Liver (tissue), 9 donors: ENCODE measurements around the gene PRKN. TPM values are rescaled to one million over a fixed set of nuclear protein-coding genes. Genes with fewer than 3 reads are reported as not detected.

Experiments
- DNase-seq: peaks from one replicate; pipeline ENCODE4 v3.0.0-alpha.2; 2017; ENCODE audit warnings: low spot score
- H3K27ac ChIP-seq, 2 donors: one replicate each; pipeline ENCODE4 v1.7.0; 2013; ENCODE audit warnings: inconsistent platforms in 2 of 2, low read length in 2 of 2, control low read depth in 1 of 2, low read depth in 1 of 2, mild to moderate bottlenecking in 1 of 2
- H3K27me3 ChIP-seq, 4 donors: one replicate each; pipeline versions ENCODE4 v1.6.1 to v1.7.0; 2013; ENCODE audit warnings: low read length in 3 of 4, inconsistent platforms in 1 of 4, mild to moderate bottlenecking in 1 of 4, moderate library complexity in 1 of 4; ENCODE audit not compliant: control insufficient read depth in 4 of 4, insufficient read depth in 4 of 4
- H3K36me3 ChIP-seq, 4 donors: one replicate each; pipeline versions ENCODE4 v1.6.1 to v1.7.0; 2013; ENCODE audit warnings: low read length in 3 of 4, mild to moderate bottlenecking in 3 of 4, low read depth in 1 of 4, moderate library complexity in 1 of 4; ENCODE audit not compliant: control insufficient read depth in 4 of 4, insufficient read depth in 3 of 4
- H3K4me1 ChIP-seq, 4 donors: one replicate each; pipeline versions ENCODE4 v1.6.1 to v1.7.0; 2013; ENCODE audit warnings: low read length in 3 of 4, mild to moderate bottlenecking in 3 of 4, moderate library complexity in 1 of 4; ENCODE audit not compliant: control insufficient read depth in 4 of 4, insufficient read depth in 4 of 4
- H3K4me3 ChIP-seq, 3 donors: one replicate each; pipeline versions ENCODE4 v1.6.1 to v1.7.0; 2013; ENCODE audit warnings: low read length in 3 of 3, control low read depth in 1 of 3, low read depth in 1 of 3, mild to moderate bottlenecking in 1 of 3
- H3K9ac ChIP-seq, 2 donors: one replicate each; pipeline ENCODE4 v1.7.0; 2013; ENCODE audit warnings: low read length in 2 of 2, mild to moderate bottlenecking in 2 of 2, moderate library complexity in 2 of 2, control low read depth in 1 of 2, low read depth in 1 of 2
- H3K9me3 ChIP-seq, 4 donors: one replicate each; pipeline versions ENCODE4 v1.6.1 to v1.7.0; 2013; ENCODE audit warnings: low read length in 3 of 4; ENCODE audit not compliant: control insufficient read depth in 4 of 4
- EGR1 ChIP-seq, 2 donors: IDR thresholded peaks; 2 replicates each; pipeline ENCODE4 v1.6.1; 2016 to 2018; ENCODE audit warnings: antibody characterized with exemption in 2 of 2, low read depth in 2 of 2
- FOXA1 ChIP-seq: IDR thresholded peaks from 2 replicates; pipeline ENCODE4 v1.6.1; 2016; ENCODE audit warnings: antibody characterized with exemption
- FOXA2 ChIP-seq: IDR thresholded peaks from 2 replicates; pipeline ENCODE4 v1.6.1; 2016; ENCODE audit warnings: antibody characterized with exemption
- GABPA ChIP-seq, 2 donors: IDR thresholded peaks in 1 of 2; conservative IDR thresholded peaks in 1 of 2; 2 replicates each; pipeline ENCODE4 v1.6.1; 2016; ENCODE audit warnings: antibody characterized with exemption in 2 of 2, mild to moderate bottlenecking in 1 of 2, moderate library complexity in 1 of 2
- HNF4A ChIP-seq, 2 donors: conservative IDR thresholded peaks; 2 replicates each; pipeline ENCODE4 v1.6.1; 2016; ENCODE audit warnings: antibody characterized with exemption in 2 of 2, mild to moderate bottlenecking in 2 of 2
- HNF4G ChIP-seq: IDR thresholded peaks from 2 replicates; pipeline ENCODE4 v1.6.1; 2016; ENCODE audit warnings: antibody characterized with exemption
- JUND ChIP-seq, 2 donors: IDR thresholded peaks; 2 replicates each; pipeline ENCODE4 v1.6.1; 2016; ENCODE audit warnings: antibody characterized with exemption in 2 of 2
- RAD21 ChIP-seq, 2 donors: IDR thresholded peaks; 2 replicates each; pipeline ENCODE4 v1.6.1; 2016; ENCODE audit warnings: antibody characterized with exemption in 2 of 2, mild to moderate bottlenecking in 2 of 2
- RXRA ChIP-seq, 2 donors: IDR thresholded peaks; 2 replicates each; pipeline ENCODE4 v1.6.1; 2017 to 2018; ENCODE audit warnings: antibody characterized with exemption in 2 of 2, mild to moderate bottlenecking in 1 of 2
- SP1 ChIP-seq: IDR thresholded peaks from 2 replicates; pipeline ENCODE4 v1.6.1; 2018; ENCODE audit warnings: antibody characterized with exemption, mild to moderate bottlenecking
- TAF1 ChIP-seq: conservative IDR thresholded peaks from 2 replicates; pipeline ENCODE4 v1.6.1; 2016; ENCODE audit warnings: antibody characterized with exemption, mild to moderate bottlenecking
- WGBS: extraction: QIAGEN DNeasy Blood & Tissue Kit; methylation state at CpG from one replicate; pipeline ENCODE4 v1.1.7; 2013; 5-methylcytosine and 5-hydroxymethylcytosine counted together
- polyA plus RNA-seq, 2 donors: library from polyadenylated mRNA; stranded (reverse) in 1 of 2; unstranded in 1 of 2; fragments of 200-250 nt in 1 of 2; fragments of >200 nt in 1 of 2; fragmentation: Nextera tagmentation in 1 of 2; extraction: Ambion mirVana in 1 of 2; gene quantifications; one replicate each; pipeline versions ENCODE4 v1.2.1 to v1.2.3, GENCODE V29; 2013 to 2015
- total RNA-seq, 2 donors: library from RNA; depleted of rRNA; stranded (reverse); fragments of >200 nt; gene quantifications; one replicate each; pipeline ENCODE4 v1.2.3, GENCODE V29; 2014
- TF ChIP-seq, protein P1 (sequence below): IDR thresholded peaks from 2 replicates; pipeline ENCODE4 v1.6.1; 2016; ENCODE audit warnings: antibody characterized with exemption, mild to moderate bottlenecking
- TF ChIP-seq, protein P2 (sequence below): IDR thresholded peaks from 2 replicates; pipeline ENCODE4 v1.6.1; 2016; ENCODE audit warnings: antibody characterized with exemption
- TF ChIP-seq, protein P3 (sequence below): fragments of 150-350 bp; IDR thresholded peaks from 2 replicates; pipeline ENCODE4 v1.5.1; 2017; ENCODE audit warnings: improper control_type of control experiment, low read depth, low read length; ENCODE audit not compliant: missing input control
- TF ChIP-seq, protein P4 (sequence below): IDR thresholded peaks from 2 replicates; pipeline ENCODE4 v1.6.1; 2016; ENCODE audit warnings: antibody characterized with exemption
- TF ChIP-seq, protein P5 (sequence below): IDR thresholded peaks from 2 replicates; pipeline ENCODE4 v1.6.1; 2016; ENCODE audit warnings: antibody characterized with exemption
- donor health status: healthy.
- donor health status: healthy.
- donor health status: healthy.
- donor health status: healthy.
- donor health status: healthy.

Gene PRKN
- total and polyA plus RNA-seq, 4 donors = 0.47 to 4.1 (median 3.2) TPM

DNA sequence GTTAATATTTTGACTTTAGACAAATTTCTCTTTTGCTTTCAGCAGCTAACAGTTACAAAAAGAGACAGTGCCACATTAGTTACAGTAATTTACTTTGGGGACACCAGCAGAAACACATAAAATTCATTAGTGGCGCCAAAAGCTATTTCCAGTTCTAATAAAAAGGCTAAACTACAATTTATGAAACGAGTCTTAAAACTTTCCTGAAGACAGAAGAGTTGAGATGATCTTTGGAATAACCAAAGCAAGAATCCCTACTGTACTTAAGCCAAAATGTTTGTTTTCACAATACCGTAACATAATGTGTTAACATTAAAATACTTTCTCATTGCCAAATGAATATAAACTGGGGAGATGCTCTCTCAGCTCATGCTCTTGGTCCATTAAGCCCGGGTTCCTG lies 1103.5 kb downstream of the PRKN start (continued):
- no peak for TF ChIP-seq RXRA (IDR thresholded peaks at IDR 0.05)
- TF ChIP-seq, protein P1, sequence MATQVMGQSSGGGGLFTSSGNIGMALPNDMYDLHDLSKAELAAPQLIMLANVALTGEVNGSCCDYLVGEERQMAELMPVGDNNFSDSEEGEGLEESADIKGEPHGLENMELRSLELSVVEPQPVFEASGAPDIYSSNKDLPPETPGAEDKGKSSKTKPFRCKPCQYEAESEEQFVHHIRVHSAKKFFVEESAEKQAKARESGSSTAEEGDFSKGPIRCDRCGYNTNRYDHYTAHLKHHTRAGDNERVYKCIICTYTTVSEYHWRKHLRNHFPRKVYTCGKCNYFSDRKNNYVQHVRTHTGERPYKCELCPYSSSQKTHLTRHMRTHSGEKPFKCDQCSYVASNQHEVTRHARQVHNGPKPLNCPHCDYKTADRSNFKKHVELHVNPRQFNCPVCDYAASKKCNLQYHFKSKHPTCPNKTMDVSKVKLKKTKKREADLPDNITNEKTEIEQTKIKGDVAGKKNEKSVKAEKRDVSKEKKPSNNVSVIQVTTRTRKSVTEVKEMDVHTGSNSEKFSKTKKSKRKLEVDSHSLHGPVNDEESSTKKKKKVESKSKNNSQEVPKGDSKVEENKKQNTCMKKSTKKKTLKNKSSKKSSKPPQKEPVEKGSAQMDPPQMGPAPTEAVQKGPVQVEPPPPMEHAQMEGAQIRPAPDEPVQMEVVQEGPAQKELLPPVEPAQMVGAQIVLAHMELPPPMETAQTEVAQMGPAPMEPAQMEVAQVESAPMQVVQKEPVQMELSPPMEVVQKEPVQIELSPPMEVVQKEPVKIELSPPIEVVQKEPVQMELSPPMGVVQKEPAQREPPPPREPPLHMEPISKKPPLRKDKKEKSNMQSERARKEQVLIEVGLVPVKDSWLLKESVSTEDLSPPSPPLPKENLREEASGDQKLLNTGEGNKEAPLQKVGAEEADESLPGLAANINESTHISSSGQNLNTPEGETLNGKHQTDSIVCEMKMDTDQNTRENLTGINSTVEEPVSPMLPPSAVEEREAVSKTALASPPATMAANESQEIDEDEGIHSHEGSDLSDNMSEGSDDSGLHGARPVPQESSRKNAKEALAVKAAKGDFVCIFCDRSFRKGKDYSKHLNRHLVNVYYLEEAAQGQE = no peak
- no peak for TF ChIP-seq GABPA (IDR thresholded peaks at IDR 0.05 in 1 of 2, conservative IDR thresholded peaks at IDR 0.05 in 1 of 2)
- no peak for TF ChIP-seq EGR1 (IDR thresholded peaks at IDR 0.05; ENCODE audit: low read depth in 2 of 2)

DNA sequence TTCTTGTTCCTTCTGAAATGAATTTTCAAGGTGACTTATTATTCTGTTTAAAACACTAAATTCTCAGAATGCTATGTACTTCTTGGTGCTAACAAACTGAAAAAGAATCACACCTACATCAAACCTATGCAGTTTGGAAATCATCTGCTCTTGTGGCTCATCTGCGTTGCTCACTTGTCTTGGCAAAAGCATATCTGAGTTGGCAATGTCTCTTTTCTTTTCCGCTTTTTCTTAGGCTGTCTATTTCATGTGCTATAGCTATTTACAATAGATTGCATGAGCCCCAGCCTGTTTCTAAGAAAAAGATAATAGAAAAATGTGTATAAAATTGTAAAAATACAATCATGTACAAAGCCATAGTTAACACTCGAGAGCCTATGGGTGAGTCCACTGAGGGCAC lies 1104.8 kb downstream of the PRKN start:
- H3K36me3 ChIP-seq = no peaks in the 10 kb centered on the region
- no peak for DNase-seq
- no peak overlapping the region for H3K4me3 ChIP-seq
- H3K4me1 ChIP-seq = no peaks in the 10 kb centered on the region
- WGBS = 82% methylated on average over 3 of the region's 3 CpGs
- H3K9me3 ChIP-seq = no peaks in the 10 kb centered on the region
- TF ChIP-seq, protein P2, sequence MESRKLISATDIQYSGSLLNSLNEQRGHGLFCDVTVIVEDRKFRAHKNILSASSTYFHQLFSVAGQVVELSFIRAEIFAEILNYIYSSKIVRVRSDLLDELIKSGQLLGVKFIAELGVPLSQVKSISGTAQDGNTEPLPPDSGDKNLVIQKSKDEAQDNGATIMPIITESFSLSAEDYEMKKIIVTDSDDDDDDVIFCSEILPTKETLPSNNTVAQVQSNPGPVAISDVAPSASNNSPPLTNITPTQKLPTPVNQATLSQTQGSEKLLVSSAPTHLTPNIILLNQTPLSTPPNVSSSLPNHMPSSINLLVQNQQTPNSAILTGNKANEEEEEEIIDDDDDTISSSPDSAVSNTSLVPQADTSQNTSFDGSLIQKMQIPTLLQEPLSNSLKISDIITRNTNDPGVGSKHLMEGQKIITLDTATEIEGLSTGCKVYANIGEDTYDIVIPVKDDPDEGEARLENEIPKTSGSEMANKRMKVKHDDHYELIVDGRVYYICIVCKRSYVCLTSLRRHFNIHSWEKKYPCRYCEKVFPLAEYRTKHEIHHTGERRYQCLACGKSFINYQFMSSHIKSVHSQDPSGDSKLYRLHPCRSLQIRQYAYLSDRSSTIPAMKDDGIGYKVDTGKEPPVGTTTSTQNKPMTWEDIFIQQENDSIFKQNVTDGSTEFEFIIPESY = no peak
- TF ChIP-seq FOXA1 = no peak
- no peak for TF ChIP-seq GABPA (IDR thresholded peaks at IDR 0.05 in 1 of 2, conservative IDR thresholded peaks at IDR 0.05 in 1 of 2)
- TF ChIP-seq, protein P3, sequence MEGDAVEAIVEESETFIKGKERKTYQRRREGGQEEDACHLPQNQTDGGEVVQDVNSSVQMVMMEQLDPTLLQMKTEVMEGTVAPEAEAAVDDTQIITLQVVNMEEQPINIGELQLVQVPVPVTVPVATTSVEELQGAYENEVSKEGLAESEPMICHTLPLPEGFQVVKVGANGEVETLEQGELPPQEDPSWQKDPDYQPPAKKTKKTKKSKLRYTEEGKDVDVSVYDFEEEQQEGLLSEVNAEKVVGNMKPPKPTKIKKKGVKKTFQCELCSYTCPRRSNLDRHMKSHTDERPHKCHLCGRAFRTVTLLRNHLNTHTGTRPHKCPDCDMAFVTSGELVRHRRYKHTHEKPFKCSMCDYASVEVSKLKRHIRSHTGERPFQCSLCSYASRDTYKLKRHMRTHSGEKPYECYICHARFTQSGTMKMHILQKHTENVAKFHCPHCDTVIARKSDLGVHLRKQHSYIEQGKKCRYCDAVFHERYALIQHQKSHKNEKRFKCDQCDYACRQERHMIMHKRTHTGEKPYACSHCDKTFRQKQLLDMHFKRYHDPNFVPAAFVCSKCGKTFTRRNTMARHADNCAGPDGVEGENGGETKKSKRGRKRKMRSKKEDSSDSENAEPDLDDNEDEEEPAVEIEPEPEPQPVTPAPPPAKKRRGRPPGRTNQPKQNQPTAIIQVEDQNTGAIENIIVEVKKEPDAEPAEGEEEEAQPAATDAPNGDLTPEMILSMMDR = no peak
- TF ChIP-seq, protein P1 = no peak
- TF ChIP-seq, protein P4, sequence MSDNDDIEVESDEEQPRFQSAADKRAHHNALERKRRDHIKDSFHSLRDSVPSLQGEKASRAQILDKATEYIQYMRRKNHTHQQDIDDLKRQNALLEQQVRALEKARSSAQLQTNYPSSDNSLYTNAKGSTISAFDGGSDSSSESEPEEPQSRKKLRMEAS = no peak
- TF ChIP-seq, protein P5, sequence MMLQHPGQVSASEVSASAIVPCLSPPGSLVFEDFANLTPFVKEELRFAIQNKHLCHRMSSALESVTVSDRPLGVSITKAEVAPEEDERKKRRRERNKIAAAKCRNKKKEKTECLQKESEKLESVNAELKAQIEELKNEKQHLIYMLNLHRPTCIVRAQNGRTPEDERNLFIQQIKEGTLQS = no peak
- TF ChIP-seq RXRA (IDR thresholded peaks at IDR 0.05) = no peak
- no peak for TF ChIP-seq HNF4A (conservative IDR thresholded peaks at IDR 0.05)
- TF ChIP-seq TAF1 = no peak
- no peak for TF ChIP-seq HNF4G
- no peak for TF ChIP-seq JUND (IDR thresholded peaks at IDR 0.05)
- TF ChIP-seq FOXA2 = no peak
- TF ChIP-seq SP1 = no peak
- TF ChIP-seq EGR1 (IDR thresholded peaks at IDR 0.05; ENCODE audit: low read depth in 2 of 2) = no peak
- no peak for TF ChIP-seq RAD21 (IDR thresholded peaks at IDR 0.05)
- no peak overlapping the region for H3K27ac ChIP-seq
- H3K9ac ChIP-seq = no peak overlapping the region
- no peaks in the 10 kb centered on the region for H3K27me3 ChIP-seq
